KMS-11 (cell line): ENCODE measurements around the gene ZBTB43.

Experiments used
- H2AFZ ChIP-seq: fragments of 200-600 bp; sonication (generic); 2 replicates; pipeline ENCODE4 v1.6.1; 2016; ENCODE audit warnings: antibody characterized with exemption, mixed run types, low read depth
- H3K27ac ChIP-seq: fragments of 200-600 bp; sonication (generic); 2 replicates; pipeline ENCODE4 v1.6.1; 2016; ENCODE audit warnings: mild to moderate bottlenecking, mixed run types
- H3K27me3 ChIP-seq: fragments of 200-600 bp; sonication (generic); 2 replicates; pipeline ENCODE4 v1.6.1; 2017; ENCODE audit warnings: mild to moderate bottlenecking, low read depth, mixed run types, moderate library complexity; ENCODE audit not compliant: insufficient read depth
- H3K36me3 ChIP-seq: fragments of 200-600 bp; sonication (generic); 2 replicates; pipeline ENCODE4 v1.6.1; 2017; ENCODE audit warnings: mild to moderate bottlenecking, mixed run types; ENCODE audit not compliant: insufficient read depth
- H3K4me1 ChIP-seq: fragments of 200-600 bp; sonication (generic); 2 replicates; pipeline ENCODE4 v1.6.1; 2016; ENCODE audit warnings: mild to moderate bottlenecking, low read depth, mixed run types; ENCODE audit not compliant: poor library complexity, severe bottlenecking
- H3K4me2 ChIP-seq: fragments of 200-600 bp; sonication (generic); 2 replicates; pipeline ENCODE4 v1.7.0; 2016; ENCODE audit warnings: mild to moderate bottlenecking, mixed run types
- H3K4me3 ChIP-seq: fragments of 200-600 bp; sonication (generic); IDR thresholded peaks from 2 replicates; pipeline ENCODE4 v1.6.1; 2017; ENCODE audit warnings: low read depth, low read length, mixed read lengths; ENCODE audit not compliant: insufficient read depth
- H3K79me2 ChIP-seq: fragments of 200-600 bp; sonication (generic); 2 replicates; pipeline ENCODE4 v1.6.1; 2016; ENCODE audit warnings: low read depth, mixed run types; ENCODE audit not compliant: insufficient read depth
- H3K9ac ChIP-seq: fragments of 200-600 bp; sonication (generic); 2 replicates; pipeline ENCODE4 v1.6.1; 2016; ENCODE audit warnings: mild to moderate bottlenecking, mixed run types
- H4K20me1 ChIP-seq: fragments of 200-600 bp; sonication (generic); 2 replicates; pipeline ENCODE4 v1.6.1; 2016; ENCODE audit warnings: mild to moderate bottlenecking, mixed run types; ENCODE audit not compliant: insufficient read depth
- CTCF ChIP-seq: fragments of 200-600 bp; sonication (generic); conservative IDR thresholded peaks from 2 replicates; pipeline ENCODE4 v1.6.1; 2017; ENCODE audit warnings: low read depth, mild to moderate bottlenecking, antibody characterized with exemption, low read length, moderate library complexity, mixed read lengths

Gene ZBTB43

GRCh38 chr9:126851286-126851880 is 46.5 kb downstream of the ZBTB43 start:
- no peaks in the 10 kb centered on the region for H3K36me3 ChIP-seq
- no peak overlapping the region for H3K27ac ChIP-seq
- peaks cover 2% of the 10 kb centered on the region; the same call in 1 of the 2 replicates for H3K27me3 ChIP-seq

GRCh38 chr9:126852086-126852688 is 47.3 kb downstream of the ZBTB43 start:
- Histone ChIP-seq H3K27ac (no peak overlapping the region), H3K4me2 (no peak overlapping the region), H3K9ac (no peak overlapping the region), H3K36me3 (no peaks in the 10 kb centered on the region), H3K79me2 (no peaks in the 10 kb centered on the region), H2AFZ (no peak overlapping the region), H3K4me1 (no peaks in the 10 kb centered on the region), H3K27me3 (peaks cover 2% of the 10 kb centered on the region; the same call in 1 of the 2 replicates), H3K4me3 (no peak overlapping the region), H4K20me1 (no peaks in the 10 kb centered on the region)
- TF ChIP-seq CTCF, result no peak

More at GRCh38 chr9:126851286-126851880, 46.5 kb downstream of the ZBTB43 start:
- Histone ChIP-seq H4K20me1 (no peaks in the 10 kb centered on the region), H2AFZ (no peak overlapping the region), H3K9ac (no peak overlapping the region), H3K4me1 (no peaks in the 10 kb centered on the region), H3K4me3 (no peak overlapping the region), H3K4me2 (no peak overlapping the region), H3K79me2 (no peaks in the 10 kb centered on the region)
- TF ChIP-seq CTCF, result no peak

- Histone ChIP-seq H3K36me3 (no peaks in the 10 kb centered on the region), H3K4me1 (no peaks in the 10 kb centered on the region), H2AFZ (no peak overlapping the region), H3K4me2 (no peak overlapping the region), H3K27me3 (peaks cover 2% of the 10 kb centered on the region; the same call in 1 of the 2 replicates), H3K27ac (no peak overlapping the region), H4K20me1 (no peaks in the 10 kb centered on the region), H3K9ac (no peak overlapping the region), H3K79me2 (no peaks in the 10 kb centered on the region), H3K4me3 (no peak overlapping the region)
- TF ChIP-seq CTCF, result no peak
Measured at GRCh38 chr9:126853667-126854066, 48.8 kb downstream of the ZBTB43 start.

GRCh38 chr9:126854734-126855133 is 49.9 kb downstream of the ZBTB43 start:
- H3K27ac ChIP-seq, result no peak overlapping the region
- H3K4me1 ChIP-seq, result peaks cover 5% of the 10 kb centered on the region

More at GRCh38 chr9:126854734-126855133, 49.9 kb downstream of the ZBTB43 start:
- Histone ChIP-seq H4K20me1 (no peaks in the 10 kb centered on the region), H3K79me2 (no peaks in the 10 kb centered on the region), H2AFZ (no peak overlapping the region), H3K4me2 (no peak overlapping the region), H3K9ac (no peak overlapping the region), H3K36me3 (no peaks in the 10 kb centered on the region), H3K4me3 (no peak overlapping the region), H3K27me3 (peaks cover 2% of the 10 kb centered on the region; the same call in 1 of the 2 replicates)
- TF ChIP-seq CTCF, result no peak
